GM06990 (cell line): ENCODE results near the gene GRB7.
"Not testable (repeated sequence)": the region's sequence is repeated elsewhere in the genome, so short reads cannot be mapped to it uniquely, and the experiment has no call there.

ENCODE experiments used
- DNase-seq: peaks from one replicate; pipeline ENCODE4 v3.0.0-alpha.2; 2011; ENCODE audit not compliant: insufficient read length; ENCODE audit errors: extremely low read depth
- H3K27me3 ChIP-seq: replicated peaks from 2 replicates; pipeline ENCODE4 v1.6.0; 2011; ENCODE audit warnings: low read length; ENCODE audit not compliant: control insufficient read depth, insufficient read depth
- H3K36me3 ChIP-seq: 2 replicates; pipeline ENCODE4 v1.5.1; 2011; ENCODE audit warnings: low read length; ENCODE audit not compliant: control insufficient read depth, insufficient read depth
- H3K4me3 ChIP-seq: replicated peaks from 2 replicates; pipeline ENCODE4 v1.5.1; 2011; ENCODE audit warnings: low read depth, mild to moderate bottlenecking, control low read depth, low read length
- CTCF ChIP-seq: IDR thresholded peaks from 2 replicates; pipeline ENCODE4 v1.5.1; 2011; ENCODE audit warnings: low read length, control low read depth, mild to moderate bottlenecking, inconsistent platforms; ENCODE audit not compliant: insufficient read depth, poor library complexity, severe bottlenecking

GRB7 gene

GRCh38 chr17:39745335-39746144, 7.8 kb downstream of the GRB7 start:
- no peak for TF ChIP-seq CTCF
- H3K4me3 ChIP-seq, result no peak overlapping the region

GRCh38 chr17:39746145-39746461, 8.4 kb downstream of the GRB7 start:
- no peak for DNase-seq
- Histone ChIP-seq H3K4me3 (no peak overlapping the region), H3K36me3 (no peaks in the 10 kb centered on the region), H3K27me3 (no peaks in the 10 kb centered on the region)
- no peak for TF ChIP-seq CTCF

More at GRCh38 chr17:39745335-39746144, 7.8 kb downstream of the GRB7 start:
- Histone ChIP-seq H3K27me3 (no peaks in the 10 kb centered on the region), H3K36me3 (no peaks in the 10 kb centered on the region)
- DNase-seq, result no peak

DNA sequence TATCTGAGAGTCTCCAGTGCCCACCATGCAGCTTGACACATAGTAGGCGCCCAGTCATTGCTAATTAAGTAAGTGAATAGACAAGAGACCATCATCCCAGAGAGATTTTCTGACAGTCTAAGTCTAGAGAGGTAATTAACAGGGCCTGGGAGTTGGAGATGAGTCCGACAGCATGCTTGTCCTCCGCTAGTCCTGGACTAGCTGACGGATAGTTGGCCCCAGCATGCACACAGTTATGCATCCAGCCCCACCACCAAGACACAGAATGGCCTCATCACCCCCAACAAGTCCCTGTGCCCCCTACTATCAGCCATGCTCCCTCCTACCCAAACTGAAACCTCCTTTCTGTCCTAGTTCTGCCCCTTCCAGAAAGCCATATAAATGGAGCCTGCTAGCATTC, 10.0 kb downstream of the GRB7 start:
- TF ChIP-seq CTCF, result no peak
- no peak for DNase-seq
- Histone ChIP-seq H3K27me3 (no peaks in the 10 kb centered on the region), H3K36me3 (no peaks in the 10 kb centered on the region), H3K4me3 (no peak overlapping the region)

GRCh38 chr17:39748444-39749034, 10.8 kb downstream of the GRB7 start:
- H3K4me3 ChIP-seq, DNase-seq, H3K36me3 ChIP-seq, H3K27me3 ChIP-seq: not testable (repeated sequence)

DNA sequence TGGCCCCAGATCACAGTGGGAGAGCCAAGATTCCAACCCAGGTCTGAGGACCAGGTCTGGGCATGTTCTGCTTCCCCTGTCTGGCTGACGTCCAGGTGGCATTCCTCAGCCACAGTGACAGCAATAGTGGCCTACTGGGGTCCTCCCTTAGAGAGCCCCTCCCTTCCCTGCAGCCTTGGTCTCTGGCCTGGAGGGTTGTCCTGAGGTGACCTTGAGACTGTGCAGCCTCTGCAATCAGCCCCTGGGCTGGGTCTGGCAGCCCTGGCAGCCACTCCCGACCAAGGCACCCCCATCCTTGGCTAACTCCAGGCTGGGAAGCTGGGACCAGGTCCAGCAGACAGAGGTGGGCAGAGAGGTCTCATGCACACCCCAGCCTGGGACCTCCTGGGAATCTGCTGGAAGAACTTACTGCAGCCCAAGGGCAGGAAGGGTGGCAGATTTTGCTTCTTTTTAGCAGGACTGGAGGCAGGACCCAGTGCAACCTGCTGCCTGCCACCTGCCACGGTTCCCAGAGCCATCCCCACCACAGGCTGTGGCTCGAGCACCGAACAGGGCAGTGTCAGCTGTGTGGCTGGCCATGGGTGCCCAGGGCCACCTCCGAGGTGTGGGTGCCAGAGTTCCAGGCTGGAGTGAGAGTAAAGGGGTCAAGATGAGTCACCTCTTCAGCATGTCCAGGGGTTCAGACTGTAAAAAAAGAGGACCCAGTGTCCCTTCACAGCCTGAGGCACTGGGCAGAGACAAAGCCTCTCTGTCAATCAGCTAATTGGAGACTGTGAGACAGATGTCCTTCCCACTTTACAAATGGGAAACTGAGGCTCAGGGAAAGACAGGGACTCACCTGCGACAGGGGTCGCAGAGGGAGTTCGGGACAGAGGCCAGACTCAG, 12.6 kb downstream of the GRB7 start:
- TF ChIP-seq CTCF, result no peak
- H3K36me3 ChIP-seq, result no peaks in the 10 kb centered on the region
- no peak overlapping the region for H3K4me3 ChIP-seq
- no peaks in the 10 kb centered on the region for H3K27me3 ChIP-seq
- no peak for DNase-seq

- no peak overlapping the region for H3K4me3 ChIP-seq
- no peak for DNase-seq
- H3K27me3 ChIP-seq, result no peaks in the 10 kb centered on the region
- no peaks in the 10 kb centered on the region for H3K36me3 ChIP-seq
- no peak for TF ChIP-seq CTCF
Observed at GRCh38 chr17:39751016-39751543, 13.3 kb downstream of the GRB7 start.
